Activated naive CD8-positive, alpha-beta T cell treated with anti-CD3 and anti-CD28 coated beads, Interleukin-2, amount 50 U/mL, for 16 hours (primary cell): Measurements from ENCODE around the gene OPN1MW3.
"Not testable (repeated sequence)": the region's sequence is repeated elsewhere in the genome, so short reads cannot be mapped to it uniquely, and the experiment has no call there.

Experiments
- DNase-seq: peaks from one replicate; pipeline ENCODE4 v3.0.0-alpha.2; 2020; ENCODE audit warnings: low read depth, low spot score

Gene OPN1MW3

DNA sequence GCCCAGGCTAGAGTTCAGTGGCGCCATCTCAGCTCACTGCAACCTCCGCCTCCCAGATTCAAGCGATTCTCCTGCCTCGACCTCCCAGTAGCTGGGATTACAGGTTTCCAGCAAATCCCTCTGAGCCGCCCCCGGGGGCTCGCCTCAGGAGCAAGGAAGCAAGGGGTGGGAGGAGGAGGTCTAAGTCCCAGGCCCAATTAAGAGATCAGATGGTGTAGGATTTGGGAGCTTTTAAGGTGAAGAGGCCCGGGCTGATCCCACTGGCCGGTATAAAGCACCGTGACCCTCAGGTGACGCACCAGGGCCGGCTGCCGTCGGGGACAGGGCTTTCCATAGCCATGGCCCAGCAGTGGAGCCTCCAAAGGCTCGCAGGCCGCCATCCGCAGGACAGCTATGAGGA lies at the start of gene OPN1MW3:
TSS of gene OPN1MW3 (plus strand) at position 301 of the 400 bp plus-strand sequence. CDS start at position 339, 38 bp downstream.
- DNase-seq = not testable (repeated sequence)

DNA sequence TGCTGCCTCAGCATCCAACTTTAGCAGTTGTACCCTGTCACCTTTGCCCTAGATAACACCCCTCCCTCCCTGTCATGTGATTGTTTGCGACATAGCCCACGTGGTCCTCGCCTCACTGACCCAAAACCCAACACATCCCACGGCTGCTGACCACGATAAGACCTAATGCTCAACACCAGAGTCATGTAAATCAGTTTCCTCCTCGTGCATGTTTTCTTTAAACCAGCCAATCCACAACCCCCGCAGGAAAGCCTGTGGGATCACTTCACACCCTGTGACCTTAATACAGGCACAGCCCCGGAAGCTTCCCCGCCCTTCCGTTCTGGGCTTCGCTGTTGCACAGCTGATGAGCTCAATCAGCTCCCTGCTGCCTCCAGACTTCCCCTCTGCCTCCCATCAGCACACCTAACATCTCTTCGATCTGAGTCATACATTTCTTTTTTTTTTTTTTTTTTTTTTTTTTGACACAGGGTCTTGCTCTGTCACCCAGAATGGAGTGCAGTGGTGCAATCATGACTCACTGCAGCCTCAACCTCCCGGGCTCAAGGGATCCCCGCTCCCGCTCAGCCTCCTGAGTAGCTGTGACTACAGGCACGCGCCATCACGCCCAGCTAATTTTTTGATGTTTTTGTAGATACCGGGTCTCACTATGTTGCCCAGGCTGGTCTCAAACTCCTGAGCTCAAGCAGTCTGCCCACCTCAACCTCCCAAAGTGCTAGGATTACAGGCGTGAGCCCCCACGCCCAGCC lies 47.5 kb upstream of the OPN1MW3 start:
- not testable (repeated sequence) for DNase-seq

DNA sequence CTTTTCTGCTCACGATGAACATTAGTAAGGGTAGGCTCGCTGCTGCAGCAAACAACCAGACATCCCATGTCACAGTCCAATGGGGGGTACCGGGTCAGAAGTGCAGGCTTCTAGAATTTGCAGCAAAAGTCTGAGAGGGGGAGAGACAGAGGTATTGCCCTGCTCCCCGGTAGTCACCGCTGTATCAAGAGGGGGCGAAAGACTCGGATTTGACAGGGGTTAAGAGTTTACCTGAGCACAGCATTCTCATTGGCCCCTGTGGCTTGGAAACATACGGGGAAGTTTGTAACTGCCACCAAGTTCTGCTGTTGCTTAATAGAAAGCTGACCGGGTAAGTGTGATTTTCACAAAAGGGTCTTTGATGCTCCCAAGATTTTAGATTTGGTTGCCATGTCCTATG lies 46.3 kb upstream of the OPN1MW3 start:
- DNase-seq = not testable (repeated sequence)

DNA sequence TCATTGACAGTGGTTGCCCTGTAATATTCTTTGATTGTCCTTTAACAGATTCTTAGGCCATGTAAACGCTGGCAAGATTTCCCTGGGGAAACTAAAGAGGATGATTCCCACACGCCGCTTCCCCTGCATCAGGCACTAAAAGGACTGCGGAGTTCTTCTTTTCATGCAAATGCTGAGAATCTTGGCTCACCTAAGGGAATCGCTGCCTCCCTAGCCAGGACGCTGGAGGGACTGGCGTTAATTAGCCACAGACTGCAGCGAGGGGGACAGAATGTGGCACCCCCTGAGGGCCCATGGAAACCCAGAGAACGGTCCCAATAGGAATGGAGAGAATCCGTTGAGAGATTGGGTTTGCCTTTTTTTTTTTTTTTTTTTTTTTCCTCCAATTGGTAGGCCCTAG lies 45.9 kb upstream of the OPN1MW3 start:
- not testable (repeated sequence) for DNase-seq

DNA sequence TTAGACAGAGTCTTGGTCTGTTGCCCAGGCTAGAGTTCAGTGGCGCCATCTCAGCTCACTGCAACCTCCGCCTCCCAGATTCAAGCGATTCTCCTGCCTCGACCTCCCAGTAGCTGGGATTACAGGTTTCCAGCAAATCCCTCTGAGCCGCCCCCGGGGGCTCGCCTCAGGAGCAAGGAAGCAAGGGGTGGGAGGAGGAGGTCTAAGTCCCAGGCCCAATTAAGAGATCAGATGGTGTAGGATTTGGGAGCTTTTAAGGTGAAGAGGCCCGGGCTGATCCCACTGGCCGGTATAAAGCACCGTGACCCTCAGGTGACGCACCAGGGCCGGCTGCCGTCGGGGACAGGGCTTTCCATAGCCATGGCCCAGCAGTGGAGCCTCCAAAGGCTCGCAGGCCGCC lies 37.9 kb upstream of the OPN1MW3 start, which contains the start of gene OPN1MW2:
TSS of gene OPN1MW2 (plus strand) at position 301 of the 400 bp plus-strand sequence. CDS start at position 361, 60 bp downstream.
- DNase-seq = not testable (repeated sequence)

DNA sequence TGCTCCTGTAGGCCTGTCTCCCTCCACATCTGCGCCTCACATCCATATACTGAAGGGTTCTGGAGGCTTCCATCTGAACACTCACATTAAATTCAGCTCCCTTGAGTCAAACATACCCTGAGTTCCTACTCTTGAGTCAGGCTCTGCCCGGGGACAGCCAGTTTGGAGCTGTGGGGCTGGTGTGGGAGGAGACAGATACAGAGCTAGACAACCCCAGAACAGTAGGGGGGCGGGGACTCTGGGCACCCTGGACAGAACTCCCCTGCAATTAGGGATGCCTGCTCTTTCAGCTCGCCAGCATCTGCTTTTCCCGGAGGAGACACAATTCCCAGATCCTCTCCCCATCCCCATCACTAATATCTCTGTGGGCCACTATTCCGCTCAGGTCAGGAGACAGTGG lies 32.1 kb upstream of the OPN1MW3 start:
- DNase-seq = not testable (repeated sequence)

DNA sequence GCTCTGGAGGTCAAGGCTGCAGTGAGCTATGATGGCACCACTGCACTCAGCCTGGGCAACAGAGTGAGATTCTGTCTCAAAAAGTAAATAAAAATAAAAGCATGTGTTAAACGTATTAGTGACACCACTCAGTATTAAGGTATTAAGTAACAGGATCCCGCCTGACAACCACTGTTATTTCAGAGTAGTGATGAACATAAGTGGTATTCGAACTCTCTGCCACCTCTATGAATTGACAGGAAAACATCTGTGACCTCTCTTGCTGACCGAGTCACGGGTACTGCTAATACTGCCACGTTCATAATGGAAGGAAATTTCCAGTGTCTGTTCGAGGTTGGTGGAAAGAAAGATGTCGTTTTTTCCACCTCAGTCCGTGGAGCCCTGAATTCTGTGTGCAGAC lies 30.7 kb upstream of the OPN1MW3 start:
- not testable (repeated sequence) for DNase-seq

DNA sequence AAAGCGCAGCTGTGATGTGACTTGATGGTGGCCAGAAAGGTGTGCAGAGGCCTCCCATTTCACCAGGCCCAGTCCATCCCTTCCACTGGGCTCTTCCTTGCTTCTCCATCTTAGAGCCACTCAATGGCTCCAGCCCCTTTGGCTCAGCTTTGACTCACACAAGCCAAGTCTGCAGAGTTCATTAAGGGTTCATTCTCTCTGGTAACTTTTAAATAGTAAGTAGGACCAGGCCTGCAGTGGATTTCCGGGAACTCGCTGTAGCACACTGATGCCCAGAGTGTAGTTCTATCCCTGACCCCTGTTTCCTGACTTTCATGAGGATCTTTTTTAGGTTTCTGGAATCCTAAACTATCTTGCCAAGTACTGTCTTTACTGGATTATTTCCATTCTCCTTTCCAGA lies 25.9 kb upstream of the OPN1MW3 start:
- DNase-seq = not testable (repeated sequence)

DNA sequence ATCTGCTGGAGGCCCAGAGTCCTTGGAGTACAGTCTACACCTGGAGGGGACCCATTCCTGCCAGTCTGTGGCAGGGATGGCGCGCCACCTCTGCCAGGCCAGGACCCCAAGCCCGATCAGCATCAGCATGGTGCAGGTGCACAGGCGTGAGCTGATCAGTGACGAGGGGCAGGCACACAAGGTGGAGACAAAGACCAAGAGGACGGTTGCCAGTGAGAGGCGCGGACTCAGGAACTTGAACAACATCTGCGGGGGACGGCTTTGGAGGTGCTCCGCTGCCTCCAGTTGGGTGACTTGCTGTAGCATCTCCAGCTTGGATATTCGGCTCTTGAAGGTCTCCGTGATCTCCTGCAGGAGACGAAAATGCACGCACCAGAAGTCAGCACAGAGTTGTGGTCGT lies 23.8 kb upstream of the OPN1MW3 start:
- DNase-seq = not testable (repeated sequence)

DNA sequence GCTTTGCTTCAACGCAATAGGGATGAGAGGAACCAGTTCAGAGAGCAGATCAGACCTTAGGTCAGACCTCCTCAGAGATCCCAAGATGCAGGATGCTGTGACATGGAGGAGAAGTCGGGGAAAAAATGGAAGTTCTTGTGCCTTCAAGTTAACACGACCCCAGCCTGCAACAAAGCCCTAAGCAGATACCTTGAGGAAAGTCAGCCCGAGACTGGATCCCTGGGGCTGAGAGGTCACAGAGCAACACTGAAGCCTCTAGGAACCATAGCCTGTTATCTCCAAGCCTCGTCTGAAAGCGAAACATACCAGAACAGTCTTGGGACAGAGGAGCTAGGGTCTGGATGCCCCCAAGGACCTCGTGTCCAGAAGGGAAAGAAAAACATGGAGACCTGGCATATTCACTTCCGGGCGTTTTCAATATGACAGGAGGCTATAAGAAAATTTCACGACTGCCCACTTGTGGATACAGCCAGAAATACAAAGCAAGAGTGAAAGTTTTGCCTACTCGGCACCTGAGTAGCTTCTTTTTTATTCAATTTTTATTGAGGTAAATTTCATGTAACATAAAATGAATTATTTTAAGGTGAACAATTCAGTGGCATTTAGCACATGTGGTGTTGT lies 18.3 kb upstream of the OPN1MW3 start:
- DNase-seq = not testable (repeated sequence)

DNA sequence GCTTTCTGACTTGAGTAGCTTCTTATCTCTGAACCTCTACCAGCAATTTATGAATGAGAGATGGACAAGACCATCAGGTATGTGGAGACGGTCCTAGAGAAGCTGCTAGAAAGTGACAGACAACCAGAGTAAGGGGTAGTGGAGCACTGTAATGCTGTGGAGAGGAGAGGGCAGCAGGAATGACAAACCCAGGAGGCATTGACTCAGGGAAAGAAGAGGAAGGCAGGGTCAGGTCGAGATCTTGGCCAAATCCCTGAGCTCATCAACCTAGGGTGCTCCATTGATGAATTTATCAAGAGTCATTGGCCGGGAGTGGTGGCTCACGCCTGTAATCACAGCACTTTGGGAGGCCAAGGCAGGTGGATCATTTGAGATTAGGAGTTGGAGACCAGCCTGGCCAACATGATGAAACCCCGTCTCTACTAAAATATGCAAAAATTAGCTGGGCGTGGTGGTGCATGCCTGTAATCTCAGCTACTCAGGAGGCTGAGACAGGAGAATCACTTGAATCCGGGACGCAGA lies 17.3 kb upstream of the OPN1MW3 start:
- not testable (repeated sequence) for DNase-seq

DNA sequence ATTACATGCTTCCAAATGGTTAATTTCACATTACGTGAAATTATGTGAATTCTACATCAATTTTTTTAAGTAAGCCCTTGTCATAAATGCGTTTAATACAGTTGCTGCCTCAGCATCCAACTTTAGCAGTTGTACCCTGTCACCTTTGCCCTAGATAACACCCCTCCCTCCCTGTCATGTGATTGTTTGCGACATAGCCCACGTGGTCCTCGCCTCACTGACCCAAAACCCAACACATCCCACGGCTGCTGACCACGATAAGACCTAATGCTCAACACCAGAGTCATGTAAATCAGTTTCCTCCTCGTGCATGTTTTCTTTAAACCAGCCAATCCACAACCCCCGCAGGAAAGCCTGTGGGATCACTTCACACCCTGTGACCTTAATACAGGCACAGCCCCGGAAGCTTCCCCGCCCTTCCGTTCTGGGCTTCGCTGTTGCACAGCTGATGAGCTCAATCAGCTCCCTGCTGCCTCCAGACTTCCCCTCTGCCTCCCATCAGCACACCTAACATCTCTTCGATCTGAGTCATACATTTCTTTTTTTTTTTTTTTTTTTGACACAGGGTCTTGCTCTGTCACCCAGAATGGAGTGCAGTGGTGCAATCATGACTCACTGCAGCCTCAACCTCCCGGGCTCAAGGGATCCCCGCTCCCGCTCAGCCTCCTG lies 9.9 kb upstream of the OPN1MW3 start:
- not testable (repeated sequence) for DNase-seq

DNA sequence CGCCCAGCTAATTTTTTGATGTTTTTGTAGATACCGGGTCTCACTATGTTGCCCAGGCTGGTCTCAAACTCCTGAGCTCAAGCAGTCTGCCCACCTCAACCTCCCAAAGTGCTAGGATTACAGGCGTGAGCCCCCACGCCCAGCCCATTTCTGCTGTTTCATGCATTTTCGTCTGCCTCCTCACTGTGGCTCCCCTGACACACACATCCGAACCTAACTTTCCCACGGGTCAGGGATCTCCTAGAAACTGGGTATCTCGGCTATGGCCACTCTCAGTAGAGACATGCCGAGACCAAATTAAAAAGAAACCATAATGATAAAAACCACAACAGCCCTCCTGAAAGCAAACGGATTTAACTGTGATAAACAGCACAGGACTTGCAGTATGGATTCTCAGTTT lies 9.3 kb upstream of the OPN1MW3 start:
- not testable (repeated sequence) for DNase-seq

DNA sequence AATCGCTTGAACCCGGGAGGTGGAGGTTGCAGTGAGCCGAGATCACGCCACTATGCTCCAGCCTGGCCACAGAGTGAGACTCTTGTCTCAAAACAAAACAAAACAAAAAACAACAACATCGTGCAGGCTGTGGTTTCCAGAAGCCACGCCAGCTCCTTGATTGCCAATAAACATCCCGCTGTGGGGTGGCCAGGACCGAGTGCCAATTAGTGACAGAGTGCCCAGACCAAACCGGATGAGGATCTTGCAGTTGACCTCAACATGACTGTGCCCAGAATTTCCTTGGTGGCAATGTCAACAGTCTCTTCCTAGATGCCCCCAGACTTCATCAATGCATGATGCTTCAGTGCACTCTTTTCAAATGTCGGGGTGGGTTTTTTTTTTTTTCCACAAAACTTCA lies 1.3 kb downstream of the OPN1MW3 start:
- not testable (repeated sequence) for DNase-seq

DNA sequence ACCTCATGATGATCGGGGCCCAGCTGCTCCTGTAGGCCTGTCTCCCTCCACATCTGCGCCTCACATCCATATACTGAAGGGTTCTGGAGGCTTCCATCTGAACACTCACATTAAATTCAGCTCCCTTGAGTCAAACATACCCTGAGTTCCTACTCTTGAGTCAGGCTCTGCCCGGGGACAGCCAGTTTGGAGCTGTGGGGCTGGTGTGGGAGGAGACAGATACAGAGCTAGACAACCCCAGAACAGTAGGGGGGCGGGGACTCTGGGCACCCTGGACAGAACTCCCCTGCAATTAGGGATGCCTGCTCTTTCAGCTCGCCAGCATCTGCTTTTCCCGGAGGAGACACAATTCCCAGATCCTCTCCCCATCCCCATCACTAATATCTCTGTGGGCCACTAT lies 5.7 kb downstream of the OPN1MW3 start:
- DNase-seq = not testable (repeated sequence)

DNA sequence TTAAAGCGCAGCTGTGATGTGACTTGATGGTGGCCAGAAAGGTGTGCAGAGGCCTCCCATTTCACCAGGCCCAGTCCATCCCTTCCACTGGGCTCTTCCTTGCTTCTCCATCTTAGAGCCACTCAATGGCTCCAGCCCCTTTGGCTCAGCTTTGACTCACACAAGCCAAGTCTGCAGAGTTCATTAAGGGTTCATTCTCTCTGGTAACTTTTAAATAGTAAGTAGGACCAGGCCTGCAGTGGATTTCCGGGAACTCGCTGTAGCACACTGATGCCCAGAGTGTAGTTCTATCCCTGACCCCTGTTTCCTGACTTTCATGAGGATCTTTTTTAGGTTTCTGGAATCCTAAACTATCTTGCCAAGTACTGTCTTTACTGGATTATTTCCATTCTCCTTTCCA lies 11.9 kb downstream of the OPN1MW3 start:
- DNase-seq = not testable (repeated sequence)

DNA sequence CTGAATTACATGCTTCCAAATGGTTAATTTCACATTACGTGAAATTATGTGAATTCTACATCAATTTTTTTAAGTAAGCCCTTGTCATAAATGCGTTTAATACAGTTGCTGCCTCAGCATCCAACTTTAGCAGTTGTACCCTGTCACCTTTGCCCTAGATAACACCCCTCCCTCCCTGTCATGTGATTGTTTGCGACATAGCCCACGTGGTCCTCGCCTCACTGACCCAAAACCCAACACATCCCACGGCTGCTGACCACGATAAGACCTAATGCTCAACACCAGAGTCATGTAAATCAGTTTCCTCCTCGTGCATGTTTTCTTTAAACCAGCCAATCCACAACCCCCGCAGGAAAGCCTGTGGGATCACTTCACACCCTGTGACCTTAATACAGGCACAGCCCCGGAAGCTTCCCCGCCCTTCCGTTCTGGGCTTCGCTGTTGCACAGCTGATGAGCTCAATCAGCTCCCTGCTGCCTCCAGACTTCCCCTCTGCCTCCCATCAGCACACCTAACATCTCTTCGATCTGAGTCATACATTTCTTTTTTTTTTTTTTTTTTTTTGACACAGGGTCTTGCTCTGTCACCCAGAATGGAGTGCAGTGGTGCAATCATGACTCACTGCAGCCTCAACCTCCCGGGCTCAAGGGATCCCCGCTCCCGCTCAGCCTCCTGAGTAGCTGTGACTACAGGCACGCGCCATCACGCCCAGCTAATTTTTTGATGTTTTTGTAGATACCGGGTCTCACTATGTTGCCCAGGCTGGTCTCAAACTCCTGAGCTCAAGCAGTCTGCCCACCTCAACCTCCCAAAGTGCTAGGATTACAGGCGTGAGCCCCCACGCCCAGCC lies 27.3 kb downstream of the OPN1MW3 start:
- DNase-seq = not testable (repeated sequence)

DNA sequence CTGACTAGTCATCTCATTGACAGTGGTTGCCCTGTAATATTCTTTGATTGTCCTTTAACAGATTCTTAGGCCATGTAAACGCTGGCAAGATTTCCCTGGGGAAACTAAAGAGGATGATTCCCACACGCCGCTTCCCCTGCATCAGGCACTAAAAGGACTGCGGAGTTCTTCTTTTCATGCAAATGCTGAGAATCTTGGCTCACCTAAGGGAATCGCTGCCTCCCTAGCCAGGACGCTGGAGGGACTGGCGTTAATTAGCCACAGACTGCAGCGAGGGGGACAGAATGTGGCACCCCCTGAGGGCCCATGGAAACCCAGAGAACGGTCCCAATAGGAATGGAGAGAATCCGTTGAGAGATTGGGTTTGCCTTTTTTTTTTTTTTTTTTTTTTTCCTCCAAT lies 29.0 kb downstream of the OPN1MW3 start:
- DNase-seq = not testable (repeated sequence)

DNA sequence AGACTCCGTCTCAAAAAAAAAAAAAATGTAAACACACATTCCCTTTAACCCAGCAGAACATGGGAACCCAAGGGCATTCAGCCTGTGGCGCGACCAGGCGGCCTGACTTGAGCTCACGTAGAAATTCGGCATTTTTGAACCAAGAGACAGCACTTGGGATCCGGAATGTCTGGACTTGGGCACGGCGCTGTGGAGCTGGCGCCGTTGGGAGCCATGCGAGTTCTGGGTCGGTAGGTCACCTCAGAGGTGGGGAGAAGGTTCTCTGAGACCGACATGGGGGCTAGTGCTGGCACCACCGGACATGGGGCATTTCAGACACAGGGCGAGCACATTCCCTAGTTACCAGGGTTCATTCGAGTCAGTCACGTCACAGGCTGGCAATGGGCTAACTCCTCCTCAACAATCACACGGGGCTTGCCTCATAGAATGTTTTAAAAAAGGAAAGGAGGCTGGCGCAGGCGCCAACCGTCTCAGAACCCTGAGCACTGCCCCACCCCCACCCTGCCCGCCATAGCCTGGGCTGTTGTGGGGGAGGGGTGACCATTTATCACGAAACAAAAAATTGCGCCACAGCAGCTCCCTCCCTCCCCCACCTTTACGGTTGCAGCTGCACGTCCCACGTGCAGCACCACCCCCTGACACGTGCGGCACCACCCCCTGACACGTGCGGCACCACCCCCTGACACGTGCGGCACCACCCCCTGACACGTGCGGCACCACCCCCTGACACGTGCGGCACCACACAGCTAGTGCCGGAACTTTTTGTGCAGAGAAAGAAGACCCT lies 37.6 kb downstream of the OPN1MW3 start, which contains the start of gene TEX28:
TSS of gene TEX28 (minus strand) at position 334 of the 784 bp plus-strand sequence. CDS start 3,007 bp downstream, outside the sequence.
- no peak for DNase-seq

DNA sequence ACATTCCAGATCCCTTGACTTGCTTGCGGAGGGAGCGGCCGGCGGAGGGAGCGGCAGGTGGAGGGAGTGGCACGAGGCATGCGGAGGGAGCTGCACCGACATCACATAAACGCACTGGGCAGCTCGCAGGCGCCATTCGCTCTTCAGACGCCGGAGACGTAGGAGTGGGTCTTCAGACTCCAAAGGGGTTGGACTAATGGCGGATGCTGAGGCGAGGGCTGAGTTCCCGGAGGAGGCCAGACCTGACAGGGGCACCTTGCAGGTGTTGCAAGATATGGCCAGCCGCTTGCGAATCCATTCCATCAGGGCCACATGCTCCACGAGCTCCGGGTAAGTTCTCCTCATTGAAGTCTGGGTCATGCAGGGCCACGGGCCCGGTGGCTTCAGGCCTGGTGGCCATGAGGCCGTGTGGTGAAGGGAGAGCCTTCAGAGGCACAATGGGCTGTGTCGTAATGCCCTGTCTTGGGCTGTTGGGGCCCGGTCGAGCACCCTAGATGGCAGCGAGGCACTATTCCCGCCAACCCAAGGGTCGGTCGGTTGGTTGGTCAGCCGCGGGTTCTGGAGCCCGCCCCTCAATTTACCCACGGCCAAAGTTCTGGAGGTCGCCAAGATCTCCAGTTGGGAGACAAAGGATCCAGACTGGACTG lies 38.4 kb downstream of the OPN1MW3 start, which contains the start of gene TKTL1:
TSS of gene TKTL1 (plus strand) at position 132 of the 647 bp plus-strand sequence. CDS start at position 197, 65 bp downstream.
- no peak for DNase-seq
